ENCODE results near the gene HSPA2.

Gene HSPA2

DNA sequence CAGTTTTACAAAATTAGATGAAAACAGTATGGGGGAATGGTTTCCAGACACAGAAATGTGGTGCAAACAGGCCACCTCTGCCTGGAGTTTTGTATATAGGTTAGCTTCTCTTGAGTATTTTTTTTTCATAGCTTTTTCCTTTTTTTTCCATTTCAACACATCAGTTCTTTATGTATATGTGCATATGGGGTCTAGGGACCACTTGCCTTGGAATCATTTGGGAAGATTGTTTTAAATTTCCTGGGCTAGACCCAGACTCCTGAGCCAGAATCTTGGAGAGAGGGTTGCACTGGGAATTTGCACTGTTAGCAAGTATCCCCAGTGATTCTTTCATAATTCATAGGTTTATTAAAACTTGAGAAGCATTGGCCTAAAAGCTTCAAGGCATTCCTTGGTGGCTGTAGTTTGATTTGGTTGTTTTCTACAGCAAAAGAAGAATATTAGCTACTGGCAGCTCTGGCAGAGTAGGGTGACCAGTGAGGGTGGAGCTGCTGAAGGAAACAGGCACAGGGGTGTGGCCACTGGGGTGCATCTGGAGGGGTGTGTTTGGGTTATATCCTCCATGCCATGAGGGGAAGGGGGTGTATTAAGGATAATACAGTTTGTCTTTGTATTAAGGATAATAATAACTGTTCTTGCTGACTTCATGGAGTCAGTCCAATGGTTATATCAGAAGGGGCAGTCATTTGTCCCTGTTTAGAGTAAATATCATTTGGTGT is 32.0 kb downstream of the HSPA2 start:
- Histone ChIP-seq H3K4me3 (ENCODE audit: low read depth, low read length) (no peak overlapping the region), H3K36me3 (replicated peaks) (no peaks in the 10 kb centered on the region)

DNA sequence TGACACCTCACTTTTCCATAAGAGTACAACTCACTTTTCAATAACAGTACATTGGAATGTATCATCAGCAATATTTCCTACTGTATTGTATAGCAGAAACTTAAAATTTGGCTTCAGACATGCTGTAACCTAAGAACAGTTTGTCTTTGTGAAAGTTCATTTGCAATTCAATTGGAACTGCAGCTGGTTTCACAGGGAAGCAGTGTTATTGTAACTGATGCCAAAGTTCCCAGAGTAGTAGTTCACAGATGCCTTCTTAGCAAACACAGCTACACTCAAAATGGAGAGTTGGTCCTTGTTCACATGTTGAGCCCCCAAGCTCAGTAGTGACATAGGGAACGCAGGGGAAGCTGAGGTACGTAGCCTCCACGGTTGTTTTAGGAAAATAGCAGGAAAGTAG is 32.6 kb downstream of the HSPA2 start:
- H3K27ac ChIP-seq: no peak overlapping the region
- H3K4me3 ChIP-seq (ENCODE audit: low read depth, low read length): no peak overlapping the region
- in situ Hi-C loops (cut with HindIII; ENCODE audit: low pct_ligation_motif_present, low sequenced_read_pairs): no loop called here
- no peaks in the 10 kb centered on the region for H3K27me3 ChIP-seq (replicated peaks)
- TF ChIP-seq, protein P1, sequence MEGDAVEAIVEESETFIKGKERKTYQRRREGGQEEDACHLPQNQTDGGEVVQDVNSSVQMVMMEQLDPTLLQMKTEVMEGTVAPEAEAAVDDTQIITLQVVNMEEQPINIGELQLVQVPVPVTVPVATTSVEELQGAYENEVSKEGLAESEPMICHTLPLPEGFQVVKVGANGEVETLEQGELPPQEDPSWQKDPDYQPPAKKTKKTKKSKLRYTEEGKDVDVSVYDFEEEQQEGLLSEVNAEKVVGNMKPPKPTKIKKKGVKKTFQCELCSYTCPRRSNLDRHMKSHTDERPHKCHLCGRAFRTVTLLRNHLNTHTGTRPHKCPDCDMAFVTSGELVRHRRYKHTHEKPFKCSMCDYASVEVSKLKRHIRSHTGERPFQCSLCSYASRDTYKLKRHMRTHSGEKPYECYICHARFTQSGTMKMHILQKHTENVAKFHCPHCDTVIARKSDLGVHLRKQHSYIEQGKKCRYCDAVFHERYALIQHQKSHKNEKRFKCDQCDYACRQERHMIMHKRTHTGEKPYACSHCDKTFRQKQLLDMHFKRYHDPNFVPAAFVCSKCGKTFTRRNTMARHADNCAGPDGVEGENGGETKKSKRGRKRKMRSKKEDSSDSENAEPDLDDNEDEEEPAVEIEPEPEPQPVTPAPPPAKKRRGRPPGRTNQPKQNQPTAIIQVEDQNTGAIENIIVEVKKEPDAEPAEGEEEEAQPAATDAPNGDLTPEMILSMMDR (IDR thresholded peaks at IDR 0.05; ENCODE audit: low read depth, low read length, missing control alignments): no peak
- DNase-seq: no peak
- H3K36me3 ChIP-seq (replicated peaks): no peaks in the 10 kb centered on the region

More for the DNA sequence above, 32.0 kb downstream of the HSPA2 start:
- Histone ChIP-seq H3K27ac (no peak overlapping the region), H3K27me3 (replicated peaks) (no peaks in the 10 kb centered on the region)
- TF ChIP-seq, protein P1 (IDR thresholded peaks at IDR 0.05; ENCODE audit: low read depth, low read length, missing control alignments): no peak
- in situ Hi-C loops (cut with HindIII; ENCODE audit: low pct_ligation_motif_present, low sequenced_read_pairs): no loop called here
- DNase-seq: no peak

DNA sequence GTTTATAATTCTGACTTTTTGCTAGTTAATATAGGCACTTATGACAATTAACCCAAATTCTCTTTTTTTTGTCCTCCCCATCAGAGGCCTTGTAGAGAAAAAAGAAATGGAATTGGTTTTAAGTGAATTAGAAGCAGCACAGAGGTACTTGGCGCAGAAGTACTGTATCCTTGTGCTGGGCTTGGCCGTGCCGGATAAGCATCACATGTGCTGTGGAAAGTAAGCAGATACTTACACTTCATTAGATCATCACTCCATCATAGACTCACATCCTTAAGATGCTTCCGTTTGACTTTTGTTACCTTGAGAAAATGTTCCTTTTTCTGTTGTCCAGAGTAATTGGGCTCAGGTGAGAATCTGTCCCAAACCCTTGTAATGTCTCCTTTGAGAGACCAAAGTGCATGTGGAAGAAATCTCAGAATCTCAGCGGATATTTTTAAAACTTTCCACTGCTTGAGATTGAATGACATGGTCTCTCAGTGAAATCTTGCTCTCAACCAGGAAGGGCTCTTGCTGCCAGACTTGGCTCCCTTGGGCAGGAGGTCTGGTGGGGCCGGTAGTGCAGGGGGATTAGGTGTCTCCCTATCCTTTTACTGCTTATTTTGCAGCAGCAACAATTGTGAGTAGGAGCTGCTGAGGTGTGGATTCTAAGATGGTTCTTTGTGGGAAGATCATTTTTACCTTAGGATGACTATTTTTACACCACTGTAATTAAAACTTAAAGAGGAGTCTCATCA is 34.0 kb downstream of the HSPA2 start:
- no peak overlapping the region for H3K4me3 ChIP-seq (ENCODE audit: low read depth, low read length)
- no peak overlapping the region for H3K27ac ChIP-seq
- in situ Hi-C loops (cut with HindIII; ENCODE audit: low pct_ligation_motif_present, low sequenced_read_pairs): no loop called here
- no peak for DNase-seq
- TF ChIP-seq, protein P1 (IDR thresholded peaks at IDR 0.05; ENCODE audit: low read depth, low read length, missing control alignments): no peak
- H3K36me3 ChIP-seq (replicated peaks): no peaks in the 10 kb centered on the region
- H3K27me3 ChIP-seq (replicated peaks): no peaks in the 10 kb centered on the region

DNA sequence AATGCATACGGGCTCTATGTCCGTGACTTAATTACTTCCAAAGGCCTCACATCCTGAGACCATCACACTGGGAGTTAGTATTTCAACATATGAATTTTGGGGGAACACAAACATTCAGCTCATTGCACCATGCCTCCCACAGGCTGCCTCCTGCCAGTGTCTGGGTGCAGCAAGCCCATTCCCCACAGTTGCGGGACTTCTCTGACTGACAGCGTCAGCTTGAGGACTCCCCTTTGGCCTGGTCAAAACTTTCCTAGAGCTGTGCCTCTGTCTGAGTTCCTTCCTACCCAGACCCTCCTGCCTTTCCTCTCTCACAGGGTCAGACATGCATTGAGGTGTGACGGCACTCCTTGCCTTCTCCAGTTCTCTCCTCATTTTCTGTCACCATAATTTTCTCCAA is 36.7 kb downstream of the HSPA2 start:
- H3K4me3 ChIP-seq (ENCODE audit: low read depth, low read length): no peak overlapping the region
- TF ChIP-seq, protein P1 (IDR thresholded peaks at IDR 0.05; ENCODE audit: low read depth, low read length, missing control alignments): no peak
- no peak overlapping the region for H3K27ac ChIP-seq
- in situ Hi-C loops (cut with HindIII; ENCODE audit: low pct_ligation_motif_present, low sequenced_read_pairs): no loop called here
- no peaks in the 10 kb centered on the region for H3K27me3 ChIP-seq (replicated peaks)
- no peak for DNase-seq
- no peaks in the 10 kb centered on the region for H3K36me3 ChIP-seq (replicated peaks)

DNA sequence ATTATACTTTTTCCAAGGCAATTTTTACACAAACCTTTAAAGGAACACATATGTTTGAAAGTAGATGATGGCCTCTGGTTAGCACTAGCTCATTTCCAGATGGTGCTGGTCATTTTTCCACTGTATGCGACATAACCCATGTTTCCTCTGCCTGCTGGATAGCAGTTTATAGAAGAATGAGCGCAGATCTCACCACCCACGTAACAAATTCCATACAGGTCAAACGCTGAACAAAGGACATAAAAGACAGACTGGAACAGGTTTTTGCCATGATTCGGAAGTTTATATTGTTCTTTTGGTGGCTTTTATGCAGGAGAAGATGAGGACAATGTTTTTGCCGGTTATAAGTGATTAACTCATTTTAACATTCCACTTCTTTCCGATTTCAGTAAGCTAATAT is 39.9 kb downstream of the HSPA2 start:
- Histone ChIP-seq H3K36me3 (replicated peaks) (no peaks in the 10 kb centered on the region), H3K27ac (no peak overlapping the region), H3K27me3 (replicated peaks) (no peaks in the 10 kb centered on the region), H3K4me3 (ENCODE audit: low read depth, low read length) (no peak overlapping the region)
- in situ Hi-C loops (cut with HindIII; ENCODE audit: low pct_ligation_motif_present, low sequenced_read_pairs): no loop called here
- no peak for DNase-seq
- TF ChIP-seq, protein P1 (IDR thresholded peaks at IDR 0.05; ENCODE audit: low read depth, low read length, missing control alignments): no peak
